T-helper 2 cell treated with Interferon-gamma antibody and Interleukin-4, amounts not matched to agents 5 μg/mL and 100 μg/mL, for 36 hours (primary cell): Measurements from ENCODE around the gene BDH1.

Experiments used
- DNase-seq: peaks from one replicate; pipeline ENCODE4 v3.0.0; 2021; ENCODE audit warnings: low spot score
- H3K27ac Mint-ChIP-seq: one replicate; pipeline ENCODE4 v1.8.0; 2021; ENCODE audit warnings: mild to moderate bottlenecking, mixed read lengths
- H3K27me3 Mint-ChIP-seq: one replicate; pipeline ENCODE4 v1.8.0; 2021; ENCODE audit warnings: low read depth, mixed read lengths
- H3K36me3 Mint-ChIP-seq: one replicate; pipeline ENCODE4 v1.8.0; 2021; ENCODE audit warnings: low read depth, mixed read lengths
- H3K4me1 Mint-ChIP-seq: one replicate; pipeline ENCODE4 v1.8.0; 2021; ENCODE audit warnings: low read depth, mixed read lengths
- H3K4me3 Mint-ChIP-seq: one replicate; pipeline ENCODE4 v1.8.0; 2022; ENCODE audit warnings: mild to moderate bottlenecking, moderate library complexity, mixed read lengths
- H3K9me3 Mint-ChIP-seq: one replicate; pipeline ENCODE4 v1.8.0; 2021; ENCODE audit warnings: mixed read lengths

The BDH1 gene

DNA sequence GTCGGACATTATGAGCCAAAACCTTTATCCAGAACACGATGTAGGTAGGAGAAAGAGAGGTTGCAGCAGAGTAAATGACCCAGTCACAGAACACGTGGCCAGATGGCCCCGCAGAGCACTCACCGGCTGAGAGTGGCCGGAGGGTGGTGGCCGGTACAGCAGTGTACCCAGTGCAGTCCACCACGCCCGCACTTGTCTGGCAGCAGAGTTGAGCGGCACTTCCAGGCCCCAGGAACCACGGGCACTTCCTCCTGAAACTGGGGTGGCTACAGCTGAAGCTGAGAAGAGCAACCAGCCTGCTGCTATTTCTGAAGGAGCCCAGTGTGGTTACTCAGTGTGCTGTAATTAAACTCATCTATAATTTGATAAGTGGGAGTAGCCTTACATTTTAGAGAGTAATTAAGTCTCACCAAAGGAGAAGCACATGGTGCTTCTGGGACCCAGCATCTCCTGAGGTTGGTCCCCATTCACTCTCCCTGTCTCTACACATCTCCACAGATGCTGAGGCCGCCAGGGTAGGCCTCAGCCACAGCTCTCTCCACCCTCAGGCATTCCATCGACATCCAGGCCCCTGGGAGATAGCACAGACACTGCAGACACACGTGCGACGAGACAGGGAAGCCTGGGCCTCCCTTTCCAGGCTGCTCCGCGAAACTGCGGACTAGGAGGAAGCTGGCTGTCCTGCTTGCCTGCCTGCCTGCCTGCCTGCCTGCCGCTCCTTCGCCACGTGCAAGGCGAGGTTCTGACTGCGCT lies 49.8 kb downstream of the BDH1 start:
- Mint-ChIP-seq H3K4me3 (no peak overlapping the region), H3K9me3 (no peaks in the 10 kb centered on the region), H3K36me3 (peaks cover 9% of the 10 kb centered on the region), H3K4me1 (peaks cover 4% of the 10 kb centered on the region), H3K27me3 (no peaks in the 10 kb centered on the region), H3K27ac (no peak overlapping the region)
- DNase-seq = no peak

DNA sequence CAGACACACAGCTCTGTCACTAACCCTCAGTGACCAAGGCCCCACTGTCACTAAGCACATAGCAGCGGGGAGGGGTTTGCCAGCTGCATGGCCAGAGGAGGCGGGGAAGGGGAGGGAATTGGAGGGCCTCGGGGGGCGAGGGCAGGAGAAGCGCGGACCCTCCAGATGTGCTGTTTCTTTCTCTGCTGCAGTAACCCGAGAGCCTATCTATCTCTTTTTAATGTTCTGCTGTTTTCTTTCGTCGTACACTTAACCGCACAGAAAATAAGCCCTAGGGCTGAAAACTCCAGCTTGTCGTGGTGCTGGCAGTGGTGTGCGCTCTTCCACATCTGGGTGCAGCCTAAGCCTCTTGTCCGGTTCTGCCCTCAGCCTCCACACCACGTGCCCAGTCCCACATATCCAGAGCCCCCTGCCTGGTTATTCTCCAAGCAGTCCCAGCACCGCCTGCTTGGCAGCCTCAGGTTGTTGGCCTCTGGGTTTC lies 51.1 kb downstream of the BDH1 start:
- H3K36me3 Mint-ChIP-seq = peaks cover 2% of the 10 kb centered on the region
- H3K27me3 Mint-ChIP-seq = no peaks in the 10 kb centered on the region
- DNase-seq = no peak
- no peak overlapping the region for H3K4me3 Mint-ChIP-seq
- no peak overlapping the region for H3K27ac Mint-ChIP-seq
- H3K4me1 Mint-ChIP-seq = no peaks in the 10 kb centered on the region
- no peaks in the 10 kb centered on the region for H3K9me3 Mint-ChIP-seq

DNA sequence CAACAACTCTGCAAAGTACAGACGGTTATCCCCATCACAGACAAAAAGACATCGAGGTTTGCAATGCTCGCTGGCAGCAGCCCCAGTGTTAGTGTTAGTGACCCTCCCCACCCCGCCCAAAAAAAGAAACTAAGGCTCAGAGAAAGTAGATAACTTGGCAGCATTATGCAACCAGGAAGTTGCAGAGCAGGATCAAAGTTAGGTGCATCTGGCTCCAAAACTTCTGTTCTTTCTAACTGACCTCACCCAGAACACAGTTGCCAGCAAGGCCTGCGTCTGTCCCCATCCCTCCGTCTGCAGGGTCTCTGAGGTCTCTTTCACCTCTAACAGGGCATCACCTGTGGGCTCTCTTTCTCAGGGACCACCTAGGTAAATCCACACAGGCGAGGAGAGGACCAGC lies 51.5 kb downstream of the BDH1 start:
- no peaks in the 10 kb centered on the region for H3K27me3 Mint-ChIP-seq
- no peak overlapping the region for H3K4me3 Mint-ChIP-seq
- DNase-seq = no peak
- no peak overlapping the region for H3K27ac Mint-ChIP-seq
- H3K9me3 Mint-ChIP-seq = no peaks in the 10 kb centered on the region
- no peaks in the 10 kb centered on the region for H3K4me1 Mint-ChIP-seq
- peaks cover 2% of the 10 kb centered on the region for H3K36me3 Mint-ChIP-seq

DNA sequence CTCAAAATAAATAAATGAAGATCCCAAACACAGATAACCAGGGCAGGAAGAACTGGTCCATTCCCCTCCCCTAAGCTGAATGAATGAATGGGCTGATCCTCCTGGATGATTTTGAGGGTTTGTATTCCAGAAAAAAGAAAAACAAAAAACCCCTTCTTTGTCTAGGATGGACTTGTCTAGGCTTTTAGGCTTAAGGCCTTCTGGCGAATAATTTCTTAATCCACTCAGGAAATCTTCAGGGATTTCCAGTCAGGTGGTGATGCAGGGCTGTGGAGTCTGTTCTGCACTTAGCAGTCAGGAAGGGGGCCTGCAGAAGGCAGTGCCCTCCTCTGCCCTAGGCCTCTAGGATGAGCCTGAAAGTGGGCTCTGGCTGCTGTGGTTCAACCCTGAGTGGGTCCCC lies 52.1 kb downstream of the BDH1 start:
- Mint-ChIP-seq H3K4me1 (no peaks in the 10 kb centered on the region), H3K27ac (no peak overlapping the region), H3K4me3 (no peak overlapping the region), H3K27me3 (no peaks in the 10 kb centered on the region), H3K9me3 (no peaks in the 10 kb centered on the region), H3K36me3 (no peaks in the 10 kb centered on the region)
- no peak for DNase-seq

DNA sequence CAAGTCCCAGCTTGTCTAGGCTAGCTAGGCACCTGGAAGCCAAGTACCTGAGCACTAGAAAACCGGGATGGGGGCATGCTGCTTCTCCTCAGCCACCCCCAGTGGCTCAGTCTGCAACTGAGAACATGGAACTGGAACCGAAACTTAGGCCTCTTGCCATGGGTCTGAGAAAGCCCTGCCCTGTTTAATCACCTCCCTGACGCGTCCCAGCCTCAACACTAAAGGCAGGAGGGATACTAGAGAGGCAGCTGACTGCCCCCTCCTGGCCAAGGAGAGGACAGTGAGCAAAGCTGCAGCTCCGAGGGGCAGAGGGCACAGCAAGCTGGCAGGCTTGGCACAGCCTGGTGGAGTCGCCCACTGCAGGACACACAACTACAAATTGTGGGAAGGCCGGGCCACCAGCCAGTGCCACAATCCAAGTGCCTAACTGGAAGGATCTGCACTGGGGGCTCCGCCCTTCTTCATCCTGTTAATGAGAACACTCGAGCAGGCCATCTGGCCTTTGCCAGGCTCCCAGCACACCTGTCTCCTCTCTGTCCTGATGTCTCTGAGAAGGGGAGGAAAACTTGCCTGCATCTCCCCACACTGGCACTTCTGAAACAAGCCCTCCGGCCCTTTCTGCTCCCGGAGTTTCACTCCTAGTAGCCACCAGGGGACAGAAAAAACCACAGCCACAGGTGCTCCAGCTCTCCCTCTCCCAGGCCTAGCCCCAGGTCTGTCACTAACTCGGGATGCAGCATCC lies 53.7 kb downstream of the BDH1 start:
- peak; percentile 46 for DNase-seq
- H3K9me3 Mint-ChIP-seq = no peaks in the 10 kb centered on the region
- no peak overlapping the region for H3K4me3 Mint-ChIP-seq
- H3K27me3 Mint-ChIP-seq = no peaks in the 10 kb centered on the region
- H3K4me1 Mint-ChIP-seq = no peaks in the 10 kb centered on the region
- H3K36me3 Mint-ChIP-seq = no peaks in the 10 kb centered on the region
- H3K27ac Mint-ChIP-seq = no peak overlapping the region

DNA sequence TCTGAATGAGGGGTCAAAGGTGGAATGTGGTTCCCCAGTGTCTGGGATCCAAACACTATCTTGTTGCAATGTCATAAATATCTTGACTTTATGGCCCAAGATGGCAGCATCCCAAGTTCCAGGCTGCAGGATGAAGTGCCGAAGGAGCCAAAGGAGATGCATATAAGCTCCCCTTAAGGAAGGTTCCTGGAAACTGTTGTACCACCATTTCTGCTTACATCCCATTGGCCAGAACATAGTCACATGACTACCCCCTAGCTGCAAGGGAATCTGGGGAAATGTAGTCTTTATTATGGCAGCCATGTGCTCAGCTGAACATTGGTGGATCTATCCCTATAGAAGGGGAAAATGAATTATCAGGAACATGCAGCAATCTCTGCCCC lies 54.3 kb downstream of the BDH1 start:
- Mint-ChIP-seq H3K9me3 (no peaks in the 10 kb centered on the region), H3K36me3 (no peaks in the 10 kb centered on the region), H3K4me3 (no peak overlapping the region), H3K27me3 (no peaks in the 10 kb centered on the region), H3K4me1 (no peaks in the 10 kb centered on the region), H3K27ac (no peak overlapping the region)
- no peak for DNase-seq

DNA sequence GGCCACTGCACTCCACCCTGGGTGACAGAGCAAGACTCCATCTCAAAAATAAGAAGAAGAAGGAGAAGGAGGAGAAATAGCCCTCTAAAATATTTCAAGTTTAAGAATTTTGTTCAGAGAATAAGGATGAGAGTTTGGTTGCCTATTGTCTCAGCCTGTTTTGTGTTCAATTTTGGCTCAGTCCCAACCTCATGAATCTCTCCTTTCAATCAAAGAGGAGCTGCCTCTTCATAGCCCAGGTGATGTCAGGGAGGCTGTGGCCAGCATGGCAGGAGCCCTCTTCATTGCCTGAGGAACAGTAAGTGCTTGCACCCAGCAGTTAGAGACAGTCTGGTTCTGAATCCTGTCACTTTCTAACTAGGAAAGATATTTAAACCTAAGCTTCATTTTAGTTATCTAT lies 55.0 kb downstream of the BDH1 start:
- DNase-seq = no peak
- Mint-ChIP-seq H3K27ac (no peak overlapping the region), H3K4me3 (no peak overlapping the region), H3K27me3 (no peaks in the 10 kb centered on the region), H3K36me3 (no peaks in the 10 kb centered on the region), H3K4me1 (no peaks in the 10 kb centered on the region), H3K9me3 (no peaks in the 10 kb centered on the region)

DNA sequence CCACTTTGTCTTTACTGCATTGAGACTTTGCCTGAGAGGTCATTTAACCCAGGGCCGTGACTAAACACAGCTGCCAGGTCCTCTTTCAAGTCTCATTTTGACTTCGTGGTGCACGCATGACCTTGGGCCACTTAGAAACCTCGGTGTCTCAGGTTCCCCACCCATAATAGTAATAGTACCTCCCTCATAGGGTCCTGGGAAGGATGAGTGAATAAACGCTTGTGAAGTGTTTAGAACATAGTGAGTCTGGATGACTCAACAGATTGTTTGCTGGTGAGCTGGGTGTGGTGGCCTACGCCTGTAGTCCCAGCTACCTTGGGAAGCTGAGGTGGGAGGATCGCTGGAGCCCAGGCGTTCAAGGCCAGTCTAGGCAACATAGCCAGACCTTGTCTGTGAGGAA lies 56.3 kb downstream of the BDH1 start:
- Mint-ChIP-seq H3K36me3 (no peaks in the 10 kb centered on the region), H3K4me1 (no peaks in the 10 kb centered on the region), H3K27ac (no peak overlapping the region), H3K27me3 (no peaks in the 10 kb centered on the region), H3K4me3 (no peak overlapping the region), H3K9me3 (no peaks in the 10 kb centered on the region)
- DNase-seq = no peak

DNA sequence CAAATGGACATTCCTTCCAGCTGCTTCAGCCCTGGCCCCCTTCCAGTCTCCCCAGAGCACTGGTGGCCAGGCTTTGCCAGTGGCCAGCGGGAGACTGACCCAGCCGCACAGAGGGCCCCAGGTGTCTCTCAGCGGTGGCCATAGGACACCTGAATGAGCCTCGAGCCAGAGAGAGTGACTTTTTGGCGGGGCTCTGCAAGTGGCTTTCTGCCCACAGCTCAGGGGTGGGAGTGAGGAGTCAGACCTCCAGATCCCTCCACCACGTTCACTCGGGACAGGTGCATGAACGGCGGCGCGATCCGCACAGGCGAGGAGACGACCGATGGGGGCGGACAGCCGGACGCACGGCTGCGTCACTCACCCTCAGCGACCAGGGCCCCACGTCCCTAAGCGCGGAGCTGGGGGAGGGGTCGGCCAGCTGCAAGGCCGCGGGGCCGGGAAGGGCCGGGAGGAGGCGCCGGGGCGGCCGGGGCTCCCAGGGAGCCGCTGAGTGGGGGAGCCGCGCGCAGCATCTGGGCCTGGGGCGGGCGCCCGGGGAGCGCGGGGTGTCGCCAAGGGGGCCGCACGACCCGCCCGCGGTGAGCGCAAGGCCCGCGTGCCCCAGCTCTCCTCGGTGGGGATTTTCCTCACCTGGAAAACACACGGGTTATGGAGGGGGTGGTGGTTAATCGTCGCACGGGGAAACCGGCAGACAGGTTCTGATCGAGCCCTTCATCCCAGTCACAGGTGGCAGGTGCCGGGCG lies 57.1 kb downstream of the BDH1 start:
- Mint-ChIP-seq H3K4me1 (no peaks in the 10 kb centered on the region), H3K4me3 (no peak overlapping the region), H3K9me3 (no peaks in the 10 kb centered on the region), H3K27me3 (peaks cover 5% of the 10 kb centered on the region), H3K36me3 (no peaks in the 10 kb centered on the region), H3K27ac (no peak overlapping the region)
- no peak for DNase-seq

DNA sequence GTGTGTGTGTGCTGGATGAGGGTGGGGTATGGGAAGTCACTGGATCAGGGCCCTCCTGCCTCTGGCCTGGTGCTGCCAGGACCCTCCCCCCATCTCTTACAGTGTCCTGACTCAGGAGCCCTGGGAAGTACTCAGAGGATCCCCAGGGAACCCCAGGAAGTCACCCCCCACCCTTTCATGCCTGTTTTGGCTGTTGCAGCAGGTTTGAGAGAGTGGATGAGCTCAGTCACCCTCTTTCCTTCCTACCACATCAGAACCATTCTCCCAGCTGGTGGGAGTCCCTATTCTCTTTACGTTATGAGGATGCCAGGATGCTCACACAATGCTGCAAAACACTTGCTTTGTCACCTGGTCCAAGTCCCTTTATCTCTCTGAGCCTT lies 59.0 kb downstream of the BDH1 start:
- Mint-ChIP-seq H3K4me3 (no peak overlapping the region), H3K36me3 (no peaks in the 10 kb centered on the region), H3K27me3 (peaks cover 5% of the 10 kb centered on the region), H3K4me1 (no peaks in the 10 kb centered on the region), H3K9me3 (no peaks in the 10 kb centered on the region), H3K27ac (no peak overlapping the region)
- DNase-seq = no peak

DNA sequence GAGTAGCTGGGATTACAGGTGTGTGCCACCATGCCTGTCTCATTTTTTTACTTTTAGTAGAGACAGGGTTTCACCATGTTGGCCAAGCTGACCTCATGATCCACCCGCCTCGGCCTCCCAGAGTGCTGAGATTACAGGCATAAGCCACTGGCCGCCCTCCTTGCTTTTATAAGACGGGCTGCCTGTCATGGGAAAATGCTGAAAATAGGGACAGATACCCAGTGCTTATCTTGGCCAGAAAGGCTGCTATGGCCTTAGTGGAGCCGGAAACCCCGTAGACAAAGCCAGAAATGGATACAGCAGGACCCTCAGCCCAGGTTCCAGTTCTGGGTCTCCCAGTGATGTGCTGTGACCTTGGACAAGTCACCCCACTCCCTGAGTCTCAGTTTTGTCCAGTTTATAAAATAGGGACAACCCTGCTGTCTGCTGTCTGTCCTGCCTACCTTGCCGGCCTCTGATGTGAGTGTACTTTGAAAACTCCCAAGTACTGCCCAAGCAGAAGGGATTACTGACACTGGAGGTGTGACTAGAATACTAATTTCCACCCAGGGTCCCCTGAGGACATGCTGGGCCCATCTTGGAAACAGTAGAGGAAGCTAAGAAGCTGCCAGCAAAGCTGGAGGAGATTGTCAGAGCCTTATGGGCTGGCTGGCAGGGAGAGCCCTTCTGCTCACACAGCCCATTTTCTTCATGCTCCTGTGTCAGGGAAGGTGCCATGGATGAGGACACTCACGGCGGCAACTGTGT lies 59.6 kb downstream of the BDH1 start:
- Mint-ChIP-seq H3K27ac (no peak overlapping the region), H3K9me3 (no peaks in the 10 kb centered on the region), H3K4me3 (no peak overlapping the region), H3K27me3 (peaks cover 5% of the 10 kb centered on the region), H3K36me3 (no peaks in the 10 kb centered on the region), H3K4me1 (no peaks in the 10 kb centered on the region)
- no peak for DNase-seq

DNA sequence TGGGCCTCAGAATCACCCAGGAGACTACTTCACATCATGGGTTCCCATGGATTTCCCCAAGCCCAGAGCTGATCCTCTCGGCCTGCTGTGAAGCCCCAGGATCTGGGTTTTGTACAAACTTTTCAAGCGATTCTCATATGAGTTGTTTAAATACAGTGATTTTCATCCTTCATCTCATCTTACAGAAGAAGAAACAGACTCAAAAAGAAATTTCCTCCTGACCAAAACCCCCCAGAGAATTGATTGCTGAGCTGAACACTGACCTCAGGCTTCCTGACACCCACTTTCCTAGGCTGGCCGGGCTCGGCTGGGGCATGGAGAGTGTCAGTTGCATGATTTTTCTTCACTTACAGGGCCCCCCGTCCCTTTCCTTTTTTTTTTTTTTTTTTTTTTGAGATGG lies 60.3 kb downstream of the BDH1 start:
- H3K4me3 Mint-ChIP-seq = no peak overlapping the region
- peaks cover 5% of the 10 kb centered on the region for H3K27me3 Mint-ChIP-seq
- no peaks in the 10 kb centered on the region for H3K36me3 Mint-ChIP-seq
- H3K9me3 Mint-ChIP-seq = no peaks in the 10 kb centered on the region
- DNase-seq = no peak
- no peaks in the 10 kb centered on the region for H3K4me1 Mint-ChIP-seq
- no peak overlapping the region for H3K27ac Mint-ChIP-seq

DNA sequence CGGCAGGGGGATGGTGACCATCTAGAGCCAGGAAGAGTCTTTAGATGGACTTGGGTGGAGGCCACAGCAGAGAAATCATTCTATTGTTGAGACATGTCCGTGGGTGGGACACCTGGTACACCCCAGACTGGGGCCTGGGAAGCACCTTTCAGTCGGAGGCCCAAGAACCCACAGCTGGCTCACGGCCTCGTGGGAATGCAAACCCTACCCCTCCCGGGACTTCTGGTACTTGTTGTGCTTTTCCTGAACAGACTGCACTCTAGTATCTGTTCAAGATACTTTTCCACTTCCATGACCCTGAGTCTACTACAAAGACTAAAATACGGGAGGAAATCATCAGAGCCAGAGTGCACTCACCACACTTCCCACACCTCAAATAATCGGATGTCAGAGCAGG lies 60.7 kb downstream of the BDH1 start:
- Mint-ChIP-seq H3K4me3 (no peak overlapping the region), H3K36me3 (no peaks in the 10 kb centered on the region), H3K4me1 (no peaks in the 10 kb centered on the region), H3K9me3 (no peaks in the 10 kb centered on the region), H3K27ac (no peak overlapping the region), H3K27me3 (peaks cover 5% of the 10 kb centered on the region)
- DNase-seq = no peak
